Measurements from ENCODE around the gene KCNJ6. TPM values are rescaled to one million over a fixed set of nuclear protein-coding genes. Genes with fewer than 3 reads are reported as not detected.

The KCNJ6 gene
- total RNA-seq, 2 experiments from 2014 or later: not detected

GRCh38 chr21:37758982-37759381 lies 157.3 kb downstream of the KCNJ6 start:
- Mint-ChIP-seq H3K27ac (no peak overlapping the region), H3K4me3 (no peak overlapping the region), H3K36me3 (no peaks in the 10 kb centered on the region), H3K9me3 (no peaks in the 10 kb centered on the region), H3K4me1 (no peaks in the 10 kb centered on the region), H3K27me3 (no peaks in the 10 kb centered on the region)
- DNase-seq: no peak
- no peak for ATAC-seq (ENCODE audit: low read depth)
- POLR2A ChIA-PET: no interaction called here

- ATAC-seq (ENCODE audit: low read depth) (no peak), DNase-seq (no peak)
- no peaks in the 10 kb centered on the region for H3K36me3 Mint-ChIP-seq
- H3K4me3 Mint-ChIP-seq: no peak overlapping the region
- H3K9me3 Mint-ChIP-seq: no peaks in the 10 kb centered on the region
- no peak overlapping the region for H3K27ac Mint-ChIP-seq
- POLR2A ChIA-PET: no interaction called here
- no peaks in the 10 kb centered on the region for H3K27me3 Mint-ChIP-seq
- no peaks in the 10 kb centered on the region for H3K4me1 Mint-ChIP-seq
These were observed 158.5 kb downstream of the KCNJ6 start for GRCh38 chr21:37757606-37758376.

GRCh38 chr21:37753122-37753599 lies 163.1 kb downstream of the KCNJ6 start:
- no peak for ATAC-seq (ENCODE audit: low read depth)
- no peak for DNase-seq
- Mint-ChIP-seq H3K36me3 (no peaks in the 10 kb centered on the region), H3K27me3 (peaks cover 3% of the 10 kb centered on the region), H3K4me3 (no peak overlapping the region), H3K27ac (no peak overlapping the region), H3K9me3 (no peaks in the 10 kb centered on the region), H3K4me1 (no peaks in the 10 kb centered on the region)
- POLR2A ChIA-PET: no interaction called here

DNA sequence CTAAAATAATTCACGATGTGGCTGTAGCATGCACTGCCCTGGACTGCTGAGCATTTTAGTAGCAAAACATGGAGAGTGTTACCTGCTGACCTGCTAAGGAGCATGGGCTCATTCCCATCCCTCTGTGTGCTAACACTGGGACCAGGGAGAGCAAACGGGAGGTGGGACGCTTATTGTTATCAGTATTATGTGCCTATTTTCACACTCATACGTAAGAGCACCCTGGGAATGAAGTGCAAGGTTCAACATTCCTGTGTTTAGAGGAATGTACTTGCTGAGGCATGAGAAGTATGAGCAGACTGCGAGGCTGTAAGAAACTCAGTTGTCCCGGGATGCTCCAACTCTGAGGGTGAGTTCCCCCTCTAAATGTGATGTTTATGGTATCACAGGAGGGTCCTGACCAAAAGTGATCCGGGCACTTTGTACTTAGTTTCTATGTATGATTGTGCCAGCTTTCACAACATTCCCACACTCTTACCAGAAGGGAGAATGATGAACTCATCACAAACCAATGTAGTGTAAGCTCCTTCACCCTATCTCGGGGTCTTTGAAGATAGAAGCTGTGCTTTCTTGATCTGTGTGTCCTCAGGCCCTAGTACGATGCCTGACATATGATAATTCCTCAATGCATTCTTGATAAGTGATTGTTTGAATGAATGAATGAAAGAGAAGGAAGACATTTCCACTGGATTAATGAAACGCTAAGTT lies 164.8 kb downstream of the KCNJ6 start:
- Mint-ChIP-seq H3K9me3 (no peaks in the 10 kb centered on the region), H3K4me1 (no peaks in the 10 kb centered on the region), H3K4me3 (no peak overlapping the region), H3K27ac (no peak overlapping the region), H3K27me3 (peaks cover 3% of the 10 kb centered on the region), H3K36me3 (no peaks in the 10 kb centered on the region)
- POLR2A ChIA-PET: no interaction called here
- ATAC-seq (ENCODE audit: low read depth) (no peak), DNase-seq (no peak)

GRCh38 chr21:37749132-37749531 lies 167.1 kb downstream of the KCNJ6 start:
- DNase-seq (no peak), ATAC-seq (ENCODE audit: low read depth) (no peak)
- no peaks in the 10 kb centered on the region for H3K9me3 Mint-ChIP-seq
- no peaks in the 10 kb centered on the region for H3K36me3 Mint-ChIP-seq
- peaks cover 4% of the 10 kb centered on the region for H3K27me3 Mint-ChIP-seq
- no peaks in the 10 kb centered on the region for H3K4me1 Mint-ChIP-seq
- POLR2A ChIA-PET: no interaction called here
- no peak overlapping the region for H3K27ac Mint-ChIP-seq
- no peak overlapping the region for H3K4me3 Mint-ChIP-seq

- POLR2A ChIA-PET: no interaction called here
- Mint-ChIP-seq H3K4me3 (no peak overlapping the region), H3K27me3 (peaks cover 4% of the 10 kb centered on the region), H3K9me3 (no peaks in the 10 kb centered on the region), H3K36me3 (no peaks in the 10 kb centered on the region), H3K27ac (no peak overlapping the region), H3K4me1 (no peaks in the 10 kb centered on the region)
- no peak for DNase-seq
- no peak for ATAC-seq (ENCODE audit: low read depth)
These were observed 167.9 kb downstream of the KCNJ6 start for GRCh38 chr21:37748351-37748750.

- no peaks in the 10 kb centered on the region for H3K4me1 Mint-ChIP-seq
- no peak overlapping the region for H3K27ac Mint-ChIP-seq
- ATAC-seq (ENCODE audit: low read depth): no peak
- no peaks in the 10 kb centered on the region for H3K9me3 Mint-ChIP-seq
- no peak overlapping the region for H3K4me3 Mint-ChIP-seq
- peaks cover 4% of the 10 kb centered on the region for H3K27me3 Mint-ChIP-seq
- H3K36me3 Mint-ChIP-seq: no peaks in the 10 kb centered on the region
- POLR2A ChIA-PET: no interaction called here
- DNase-seq: no peak
These were observed 169.4 kb downstream of the KCNJ6 start for GRCh38 chr21:37746849-37747248.

DNA sequence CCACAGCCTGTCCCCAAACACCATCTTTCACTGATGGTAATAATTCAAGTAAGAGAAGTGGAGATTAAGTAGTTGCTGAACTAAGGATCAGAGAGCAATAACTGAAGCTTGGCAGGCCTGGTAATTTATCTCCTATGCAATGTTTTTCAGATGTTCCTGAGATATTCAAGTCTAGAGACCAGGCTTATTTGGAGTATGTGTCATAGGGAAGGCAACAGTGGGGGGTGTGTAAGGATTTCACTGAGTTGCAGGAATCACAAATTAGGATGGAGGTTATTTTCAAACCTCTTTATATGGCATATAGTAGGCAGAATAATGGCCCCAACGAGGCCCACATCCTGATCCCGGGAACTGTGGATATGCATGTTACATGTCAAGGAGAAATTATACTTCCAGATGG lies 171.7 kb downstream of the KCNJ6 start:
- POLR2A ChIA-PET: no interaction called here

GRCh38 chr21:37742532-37742931 lies 173.7 kb downstream of the KCNJ6 start:
- ATAC-seq (ENCODE audit: low read depth) (no peak), DNase-seq (no peak)
- POLR2A ChIA-PET: no interaction called here
- H3K9me3 Mint-ChIP-seq: no peaks in the 10 kb centered on the region
- H3K4me3 Mint-ChIP-seq: no peak overlapping the region
- H3K27me3 Mint-ChIP-seq: peaks cover 14% of the 10 kb centered on the region
- H3K27ac Mint-ChIP-seq: no peak overlapping the region
- H3K4me1 Mint-ChIP-seq: no peaks in the 10 kb centered on the region
- no peaks in the 10 kb centered on the region for H3K36me3 Mint-ChIP-seq

More for the DNA sequence above, 171.7 kb downstream of the KCNJ6 start:
- H3K4me1 Mint-ChIP-seq: no peaks in the 10 kb centered on the region
- H3K27ac Mint-ChIP-seq: no peak overlapping the region
- no peak overlapping the region for H3K4me3 Mint-ChIP-seq
- H3K27me3 Mint-ChIP-seq: peaks cover 10% of the 10 kb centered on the region
- H3K36me3 Mint-ChIP-seq: no peaks in the 10 kb centered on the region
- ATAC-seq (ENCODE audit: low read depth) (no peak), DNase-seq (no peak)
- no peaks in the 10 kb centered on the region for H3K9me3 Mint-ChIP-seq

- no peak for DNase-seq
- POLR2A ChIA-PET: no interaction called here
- H3K4me3 Mint-ChIP-seq: no peak overlapping the region
- peaks cover 14% of the 10 kb centered on the region for H3K27me3 Mint-ChIP-seq
- no peaks in the 10 kb centered on the region for H3K4me1 Mint-ChIP-seq
- H3K9me3 Mint-ChIP-seq: no peaks in the 10 kb centered on the region
- H3K27ac Mint-ChIP-seq: no peak overlapping the region
- H3K36me3 Mint-ChIP-seq: no peaks in the 10 kb centered on the region
- ATAC-seq (ENCODE audit: low read depth): no peak
These were observed 174.1 kb downstream of the KCNJ6 start for GRCh38 chr21:37742115-37742514.

GRCh38 chr21:37737996-37738395 lies 178.3 kb downstream of the KCNJ6 start:
- Mint-ChIP-seq H3K9me3 (no peaks in the 10 kb centered on the region), H3K36me3 (no peaks in the 10 kb centered on the region), H3K4me1 (no peaks in the 10 kb centered on the region), H3K4me3 (no peak overlapping the region), H3K27ac (no peak overlapping the region), H3K27me3 (peaks cover 12% of the 10 kb centered on the region)
- DNase-seq (no peak), ATAC-seq (ENCODE audit: low read depth) (no peak)
- POLR2A ChIA-PET: no interaction called here

- H3K36me3 Mint-ChIP-seq: no peaks in the 10 kb centered on the region
- peaks cover 12% of the 10 kb centered on the region for H3K27me3 Mint-ChIP-seq
- H3K4me3 Mint-ChIP-seq: no peak overlapping the region
- ATAC-seq (ENCODE audit: low read depth) (no peak), DNase-seq (no peak)
- H3K27ac Mint-ChIP-seq: no peak overlapping the region
- no peaks in the 10 kb centered on the region for H3K4me1 Mint-ChIP-seq
- H3K9me3 Mint-ChIP-seq: no peaks in the 10 kb centered on the region
- POLR2A ChIA-PET: no interaction called here
These were observed 178.8 kb downstream of the KCNJ6 start for GRCh38 chr21:37737507-37737906.

GRCh38 chr21:37734846-37735245 lies 181.4 kb downstream of the KCNJ6 start:
- ATAC-seq (ENCODE audit: low read depth) (no peak), DNase-seq (no peak)
- Mint-ChIP-seq H3K9me3 (no peaks in the 10 kb centered on the region), H3K27ac (no peak overlapping the region), H3K4me3 (no peak overlapping the region), H3K4me1 (no peaks in the 10 kb centered on the region), H3K36me3 (no peaks in the 10 kb centered on the region), H3K27me3 (peaks cover 9% of the 10 kb centered on the region)
- POLR2A ChIA-PET: interaction anchor here (0.6 kb wide), 1 partner anchor 655 kb away, joined by 9 read pairs; no protein-coding TSS in a partner anchor

- POLR2A ChIA-PET: no interaction called here
- no peak overlapping the region for H3K4me3 Mint-ChIP-seq
- no peak overlapping the region for H3K27ac Mint-ChIP-seq
- DNase-seq (no peak), ATAC-seq (ENCODE audit: low read depth) (no peak)
- H3K9me3 Mint-ChIP-seq: no peaks in the 10 kb centered on the region
- no peaks in the 10 kb centered on the region for H3K36me3 Mint-ChIP-seq
- no peaks in the 10 kb centered on the region for H3K4me1 Mint-ChIP-seq
- peaks cover 3% of the 10 kb centered on the region for H3K27me3 Mint-ChIP-seq
These were observed 183.3 kb downstream of the KCNJ6 start for GRCh38 chr21:37732927-37733326.
